Measurements from ENCODE around the gene RXFP1.

- TF ChIP-seq CTCF (IDR thresholded peaks at IDR 0.05) = no peak
- TF ChIP-seq POLR2AphosphoS5 (IDR thresholded peaks at IDR 0.05; ENCODE audit: low read depth, low read length) = no peak
- TF ChIP-seq SIN3A (IDR thresholded peaks at IDR 0.05; ENCODE audit: borderline replicate concordance, insufficient read depth, low read depth, low read length) = no peak
- no peak for TF ChIP-seq REST (IDR thresholded peaks at IDR 0.05; ENCODE audit: insufficient read depth in 1 of 2, low read depth in 2 of 2, low read length in 1 of 2)
These were observed 58.4 kb downstream of the RXFP1 start for GRCh38 chr4:158580064-158580463.
